ENCODE results near the gene DLG2.
A peak's percentile ranks its signal among the peaks of the same experiment; 100 is the strongest.
"Not testable (repeated sequence)": the region's sequence is repeated elsewhere in the genome, so short reads cannot be mapped to it uniquely, and the experiment has no call there.

DLG2 gene

GRCh38 chr11:85643191-85643614, 16.1 kb upstream of the DLG2 start:
- no peak for DNase-seq (ENCODE audit: low read depth)

GRCh38 chr11:85634747-85635146, 7.6 kb upstream of the DLG2 start:
- DNase-seq (ENCODE audit: low read depth): no peak

- DNase-seq (ENCODE audit: low read depth): no peak
Measured at GRCh38 chr11:85628771-85629341, 1.7 kb upstream of the DLG2 start.

- peak; percentile 87 for DNase-seq (ENCODE audit: low read depth)
Measured at GRCh38 chr11:85627998-85628770, 1.0 kb upstream of the DLG2 start, which contains the start of gene TMEM126B. TMEM126B (plus strand) TSS chr11:85628593; CDS start chr11:85628608, 15 bp downstream.

GRCh38 chr11:85626496-85626895, 648 bp downstream of the DLG2 start:
- DNase-seq (ENCODE audit: low read depth): no peak

- DNase-seq (ENCODE audit: low read depth): no peak
Measured at GRCh38 chr11:85620256-85620655, 6.9 kb downstream of the DLG2 start.

GRCh38 chr11:85619499-85619898, 7.6 kb downstream of the DLG2 start:
- no peak for DNase-seq (ENCODE audit: low read depth)

- DNase-seq (ENCODE audit: low read depth): not testable (repeated sequence)
Measured at GRCh38 chr11:85611643-85612042, 15.5 kb downstream of the DLG2 start.

GRCh38 chr11:85609286-85609685, 17.9 kb downstream of the DLG2 start:
- not testable (repeated sequence) for DNase-seq (ENCODE audit: low read depth)

- DNase-seq (ENCODE audit: low read depth): not testable (repeated sequence)
Measured at GRCh38 chr11:85608621-85609020, 18.5 kb downstream of the DLG2 start.

- DNase-seq (ENCODE audit: low read depth): not testable (repeated sequence)
Measured at GRCh38 chr11:85606237-85606636, 20.9 kb downstream of the DLG2 start.

- DNase-seq (ENCODE audit: low read depth): no peak
Measured at GRCh38 chr11:85603220-85603619, 23.9 kb downstream of the DLG2 start.

GRCh38 chr11:85602526-85603213, 24.5 kb downstream of the DLG2 start:
- no peak for DNase-seq (ENCODE audit: low read depth)

- DNase-seq (ENCODE audit: low read depth): no peak
Measured at GRCh38 chr11:85599083-85599482, 28.1 kb downstream of the DLG2 start.

- DNase-seq (ENCODE audit: low read depth): no peak
Measured at GRCh38 chr11:85596886-85597285, 30.3 kb downstream of the DLG2 start.

GRCh38 chr11:85595285-85595884, 31.8 kb downstream of the DLG2 start:
- peak; percentile 14 for DNase-seq (ENCODE audit: low read depth)

- DNase-seq (ENCODE audit: low read depth): peak; percentile 14
Measured at GRCh38 chr11:85590848-85591483, 36.2 kb downstream of the DLG2 start.

- DNase-seq (ENCODE audit: low read depth): no peak
Measured at GRCh38 chr11:85589373-85589772, 37.8 kb downstream of the DLG2 start.

GRCh38 chr11:85582111-85582510, 45.0 kb downstream of the DLG2 start:
- no peak for DNase-seq (ENCODE audit: low read depth)

GRCh38 chr11:85575388-85575787, 51.8 kb downstream of the DLG2 start:
- no peak for DNase-seq (ENCODE audit: low read depth)

- DNase-seq (ENCODE audit: low read depth): no peak
Measured at GRCh38 chr11:85572056-85572455, 55.1 kb downstream of the DLG2 start.

- no peak for DNase-seq (ENCODE audit: low read depth)
Measured at GRCh38 chr11:85569525-85569924, 57.6 kb downstream of the DLG2 start.
